Endothelial cell of umbilical vein (primary cell): ENCODE data around the gene RFC2. TPM values are rescaled to one million over a fixed set of nuclear protein-coding genes. Genes with fewer than 3 reads are reported as not detected.

Experiments
- BruUV-seq: library from RNA; stranded (reverse); fragments of 400-500 nt; replicated peaks from 2 replicates; lab custom pipeline; 2021; lab: Mats Ljungman, UMichigan
- CTCF ChIA-PET: fragments of 300-600, 350-600 bp; sonication (Branson Sonifier 250); formaldehyde crosslinking; loops from one replicate; lab custom pipeline; 2021; ENCODE audit warnings: antibody characterized with exemption, inconsistent platforms; lab: Charles Lee
- POLR2A ChIA-PET: fragments of 300-600, 350-600 bp; sonication (Branson Sonifier 250); formaldehyde crosslinking; loops from one replicate; lab custom pipeline; 2021; ENCODE audit warnings: antibody characterized with exemption, inconsistent platforms; lab: Charles Lee
- DNase-seq: peaks from one replicate; pipeline ENCODE4 v3.0.0-alpha.2; 2011; ENCODE audit warnings: low read depth, low spot score
- FAIRE-seq: peaks from 2 replicates; lab custom pipeline; 2011; peaks lifted over from hg19 to GRCh38; lab: Jason Lieb, UNC
- H2AFZ ChIP-seq: 2 replicates; pipeline ENCODE4 v1.6.0; 2012; ENCODE audit warnings: low read depth, low read length, control low read depth, inconsistent platforms
- H3K27ac ChIP-seq: 2 replicates; pipeline ENCODE4 v1.5.1; 2011; ENCODE audit warnings: low read depth, mild to moderate bottlenecking, control low read depth, low read length, moderate library complexity; ENCODE audit not compliant: insufficient read depth
- H3K27me3 ChIP-seq, 2 experiments: 2 replicates each; pipeline versions ENCODE4 v1.6.0 to v1.6.1; 2011; ENCODE audit warnings: low read length in 2 of 2, mixed read lengths in 1 of 2; ENCODE audit not compliant: control insufficient read depth in 2 of 2, insufficient read depth in 2 of 2
- H3K36me3 ChIP-seq, 2 experiments: 2 replicates in 1 of 2; 3 replicates in 1 of 2; pipeline ENCODE4 v1.5.1; 2011; ENCODE audit warnings: low read length in 2 of 2, mild to moderate bottlenecking in 1 of 2, moderate library complexity in 1 of 2; ENCODE audit not compliant: control insufficient read depth in 2 of 2, insufficient read depth in 2 of 2; ENCODE audit errors: extremely low read depth in 1 of 2
- H3K4me1 ChIP-seq: 3 replicates; pipeline ENCODE4 v1.5.1; 2011; ENCODE audit warnings: mild to moderate bottlenecking, low read length; ENCODE audit not compliant: control insufficient read depth, insufficient read depth; ENCODE audit errors: extremely low read depth
- H3K4me2 ChIP-seq: 2 replicates; pipeline ENCODE4 v1.6.1; 2011; ENCODE audit warnings: low read length, control low read depth, mixed read lengths; ENCODE audit not compliant: insufficient read depth
- H3K4me3 ChIP-seq, 3 experiments: fragments of 200-600 bp in 1 of 3; sonication (generic), shearing (Covaris generic) in 1 of 3; replicated peaks in 1 of 3; 2 replicates each; pipeline ENCODE4 v1.5.1; 2011 to 2016; ENCODE audit warnings: control low read depth in 3 of 3, low read length in 3 of 3, mild to moderate bottlenecking in 2 of 3, inconsistent platforms in 1 of 3, low read depth in 1 of 3, moderate library complexity in 1 of 3; ENCODE audit not compliant: insufficient read depth in 1 of 3
- H3K79me2 ChIP-seq: 2 replicates; pipeline ENCODE4 v1.6.0; 2012; ENCODE audit warnings: low read length, inconsistent platforms; ENCODE audit not compliant: control insufficient read depth, insufficient read depth
- H3K9ac ChIP-seq: replicated peaks from 2 replicates; pipeline ENCODE3; 2011; ENCODE audit warnings: low read length, control low read depth; ENCODE audit not compliant: insufficient read depth; ENCODE audit errors: extremely low read depth
- H3K9me1 ChIP-seq: replicated peaks from 3 replicates; pipeline ENCODE4 v1.6.0; 2011; ENCODE audit warnings: mild to moderate bottlenecking, low read length; ENCODE audit not compliant: control insufficient read depth, insufficient read depth; ENCODE audit errors: extremely low read depth
- H3K9me3 ChIP-seq: replicated peaks from 2 replicates; pipeline ENCODE4 v1.5.1; 2012; ENCODE audit warnings: low read length, inconsistent platforms; ENCODE audit not compliant: control insufficient read depth, insufficient read depth
- H4K20me1 ChIP-seq: replicated peaks from 2 replicates; pipeline ENCODE3; 2011; ENCODE audit warnings: mild to moderate bottlenecking, low read length; ENCODE audit not compliant: control insufficient read depth, insufficient read depth; ENCODE audit errors: extremely low read depth
- EZH2 ChIP-seq: IDR thresholded peaks from 2 replicates; pipeline ENCODE4 v1.6.1; 2012; ENCODE audit warnings: borderline replicate concordance, low read depth, mild to moderate bottlenecking, moderate library complexity, low read length, inconsistent platforms; ENCODE audit not compliant: severe bottlenecking
- FOS ChIP-seq: IDR thresholded peaks from 2 replicates; pipeline ENCODE4 v1.6.1; 2011; ENCODE audit warnings: mild to moderate bottlenecking, low read length, moderate library complexity, borderline replicate concordance; ENCODE audit not compliant: insufficient read depth
- GATA2 ChIP-seq: IDR thresholded peaks from 2 replicates; pipeline ENCODE4 v1.7.0; 2011; ENCODE audit warnings: low read depth, mild to moderate bottlenecking, moderate library complexity, mixed read lengths, low read length; ENCODE audit not compliant: insufficient read length, insufficient read depth
- JUN ChIP-seq: IDR thresholded peaks from 2 replicates; pipeline ENCODE4 v1.6.1; 2011; ENCODE audit warnings: borderline replicate concordance, low read depth; ENCODE audit not compliant: insufficient read length, insufficient read depth
- MYC ChIP-seq: IDR thresholded peaks from one replicate; pipeline ENCODE4 v1.6.1; 2011; ENCODE audit warnings: mild to moderate bottlenecking, low read depth, low read length
- POLR2A ChIP-seq: IDR thresholded peaks from 2 replicates; pipeline ENCODE4 v1.6.1; 2012; ENCODE audit warnings: low read depth, mild to moderate bottlenecking, control low read depth, low read length
- POLR2AphosphoS5 ChIP-seq: IDR thresholded peaks from 2 replicates; pipeline ENCODE4 v1.6.1; 2012; ENCODE audit warnings: low read depth, mild to moderate bottlenecking, control low read depth, low read length, moderate library complexity; ENCODE audit not compliant: insufficient read depth
- dilution Hi-C: fragments of 300-500 bp; cut with MboI; formaldehyde crosslinking; loops from one replicate; pipeline ENCODE4 v1.15.0; 2019; ENCODE audit warnings: low sequenced_read_pairs; ENCODE audit not compliant: extremely low pct_ligation_motif_present
- intact Hi-C: fragments of 100-400 bp; cut with micrococcal nuclease; formaldehyde crosslinking; loops from one replicate; pipeline ENCODE4 v1.10.0; 2022
- polyA plus RNA-seq, 4 experiments: library from polyadenylated mRNA; depleted of rRNA in 3 of 4; stranded (reverse) in 3 of 4; unstranded in 1 of 4; fragments of >200 nt; gene quantifications; 2 replicates each; pipeline versions ENCODE4 v1.2.1 to v1.2.3, GENCODE V29; 2011 to 2012; ENCODE audit warnings: missing spikeins in 1 of 4
- total RNA-seq: library from RNA; stranded (reverse); gene quantifications from 2 replicates; pipeline ENCODE4 v1.2.3, GENCODE V29; 2021
- TF ChIP-seq, protein P1 (sequence below): IDR thresholded peaks from 2 replicates; pipeline ENCODE4 v1.6.1; 2011; ENCODE audit not compliant: insufficient read depth, insufficient read length
- TF ChIP-seq, protein P2 (sequence below), 2 donors: IDR thresholded peaks; 1 replicate in 1 of 2; 2 replicates in 1 of 2; pipeline ENCODE4 v1.5.1; 2011; ENCODE audit warnings: low read length in 2 of 2, mild to moderate bottlenecking in 2 of 2, moderate library complexity in 2 of 2, control low read depth in 1 of 2, inconsistent platforms in 1 of 2, low read depth in 1 of 2; ENCODE audit not compliant: insufficient read depth in 1 of 2; ENCODE audit errors: extremely low read depth in 1 of 2

Gene RFC2
- total and polyA plus RNA-seq, 2 donors (not counting 3 experiments of a cell fraction or from before 2014, with no cell fraction given), result 24.4 to 44.3 TPM

DNA sequence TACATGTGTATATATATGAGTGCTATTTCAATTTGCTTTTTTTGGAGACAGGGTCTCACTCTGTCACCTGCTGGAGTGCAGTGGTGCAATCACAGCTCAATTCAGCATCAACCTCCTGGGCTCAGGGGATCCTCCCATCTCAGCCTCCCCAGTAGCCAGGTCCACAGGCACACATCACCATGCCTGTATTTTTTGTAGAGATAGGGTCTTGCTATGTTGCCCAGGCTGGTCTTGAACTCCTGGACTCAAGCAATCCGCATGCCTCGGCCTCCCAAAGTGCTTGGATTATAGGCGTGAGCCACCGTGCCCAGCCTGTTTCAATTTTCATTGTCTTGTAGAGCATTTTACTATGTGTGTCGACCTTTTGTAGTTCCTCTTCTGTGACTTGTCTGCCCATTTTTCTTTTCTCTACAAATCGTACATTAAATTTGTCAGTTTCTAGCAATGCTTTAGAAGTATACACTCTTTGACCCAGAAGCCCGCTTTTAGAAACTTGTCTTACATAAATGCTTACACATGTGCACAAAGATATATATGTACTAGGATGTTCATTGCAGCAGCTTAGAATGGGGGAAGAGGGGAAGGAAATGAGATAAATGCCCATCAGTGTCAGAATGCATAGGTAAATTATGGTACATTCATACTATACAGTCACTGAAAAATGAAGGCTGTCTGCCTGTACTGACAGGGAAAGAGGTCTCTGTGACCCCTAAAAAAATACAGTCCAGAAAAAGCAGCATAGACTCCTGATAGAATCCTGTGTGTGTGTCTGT lies 12.2 kb upstream of the RFC2 start:
- no peak for DNase-seq
- no peaks in the 10 kb centered on the region for H3K4me1 ChIP-seq
- no peaks in the 10 kb centered on the region for H3K9me3 ChIP-seq
- no peak overlapping the region for H3K9ac ChIP-seq
- dilution Hi-C loops (no loop called here), intact Hi-C loops (no loop called here)
- FAIRE-seq, result no peak
- no peaks in the 10 kb centered on the region for H3K79me2 ChIP-seq
- H3K4me3 ChIP-seq, result no peak overlapping the region
- no peaks in the 10 kb centered on the region for H3K9me1 ChIP-seq
- H2AFZ ChIP-seq, result no peak overlapping the region
- TF ChIP-seq POLR2AphosphoS5 (no peak), MYC (no peak), EZH2 (no peak), JUN (no peak), POLR2A (no peak), FOS (no peak), GATA2 (no peak)
- TF ChIP-seq, protein P1, sequence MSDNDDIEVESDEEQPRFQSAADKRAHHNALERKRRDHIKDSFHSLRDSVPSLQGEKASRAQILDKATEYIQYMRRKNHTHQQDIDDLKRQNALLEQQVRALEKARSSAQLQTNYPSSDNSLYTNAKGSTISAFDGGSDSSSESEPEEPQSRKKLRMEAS, result no peak
- TF ChIP-seq, protein P2, sequence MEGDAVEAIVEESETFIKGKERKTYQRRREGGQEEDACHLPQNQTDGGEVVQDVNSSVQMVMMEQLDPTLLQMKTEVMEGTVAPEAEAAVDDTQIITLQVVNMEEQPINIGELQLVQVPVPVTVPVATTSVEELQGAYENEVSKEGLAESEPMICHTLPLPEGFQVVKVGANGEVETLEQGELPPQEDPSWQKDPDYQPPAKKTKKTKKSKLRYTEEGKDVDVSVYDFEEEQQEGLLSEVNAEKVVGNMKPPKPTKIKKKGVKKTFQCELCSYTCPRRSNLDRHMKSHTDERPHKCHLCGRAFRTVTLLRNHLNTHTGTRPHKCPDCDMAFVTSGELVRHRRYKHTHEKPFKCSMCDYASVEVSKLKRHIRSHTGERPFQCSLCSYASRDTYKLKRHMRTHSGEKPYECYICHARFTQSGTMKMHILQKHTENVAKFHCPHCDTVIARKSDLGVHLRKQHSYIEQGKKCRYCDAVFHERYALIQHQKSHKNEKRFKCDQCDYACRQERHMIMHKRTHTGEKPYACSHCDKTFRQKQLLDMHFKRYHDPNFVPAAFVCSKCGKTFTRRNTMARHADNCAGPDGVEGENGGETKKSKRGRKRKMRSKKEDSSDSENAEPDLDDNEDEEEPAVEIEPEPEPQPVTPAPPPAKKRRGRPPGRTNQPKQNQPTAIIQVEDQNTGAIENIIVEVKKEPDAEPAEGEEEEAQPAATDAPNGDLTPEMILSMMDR (IDR thresholded peaks at IDR 0.05; ENCODE audit: extremely low read depth in 1 of 2, insufficient read depth in 1 of 2, low read depth in 1 of 2, low read length in 2 of 2), result no peak
- BruUV-seq, result no TSS peak
- H3K4me2 ChIP-seq, result no peak overlapping the region
- ChIA-PET POLR2A (no interaction called here), CTCF (interaction anchor here (1.8 to 4.3 kb wide), 2 partner anchors 9 to 60 kb away, joined by 4 to 19 read pairs; no protein-coding TSS in a partner anchor)
- H3K27ac ChIP-seq, result no peak overlapping the region
- H4K20me1 ChIP-seq, result no peaks in the 10 kb centered on the region
- no peaks in the 10 kb centered on the region for H3K27me3 ChIP-seq
- no peaks in the 10 kb centered on the region for H3K36me3 ChIP-seq
